SK-N-SH (cell line): ENCODE results near the gene PTGFRN. TPM values are rescaled to one million over a fixed set of nuclear protein-coding genes. Genes with fewer than 3 reads are reported as not detected.

ENCODE experiments used
- CTCF ChIA-PET: fragments of 300-600, 350-600 bp; formaldehyde crosslinking; extraction: SDS; loops from one replicate; lab custom pipeline; 2021; lab: Yijun Ruan, JAX
- POLR2A ChIA-PET: fragments of 350-600 bp; sonication (Branson Sonifier 250); formaldehyde crosslinking; extraction: SDS; loops from one replicate; lab custom pipeline; 2020; ENCODE audit warnings: antibody characterized with exemption, inconsistent platforms; lab: Yijun Ruan, JAX
- DNase-seq: peaks from one replicate; pipeline ENCODE4 v3.0.0; 2012
- H2AFZ ChIP-seq: fragments of 200-600 bp; sonication (generic); 2 replicates; pipeline ENCODE4 v1.8.1; 2016; ENCODE audit warnings: antibody characterized with exemption, mild to moderate bottlenecking, low read depth
- H3F3A ChIP-seq: fragments of 200-600 bp; sonication (generic); replicated peaks from 2 replicates; pipeline ENCODE3; 2016; ENCODE audit warnings: antibody characterized with exemption, mild to moderate bottlenecking; ENCODE audit not compliant: insufficient read depth
- H3K27ac ChIP-seq, 2 experiments: fragments of 200-500 bp in 1 of 2; fragments of 200-600 bp in 1 of 2; sonication (Bioruptor generic) in 1 of 2; sonication (generic), shearing (Covaris generic) in 1 of 2; 2 replicates each; pipeline versions ENCODE4 v1.5.1 to v1.6.1; 2014 to 2016; ENCODE audit warnings: low read depth in 2 of 2, inconsistent platforms in 1 of 2, low read length in 1 of 2, mild to moderate bottlenecking in 1 of 2, mixed read lengths in 1 of 2
- H3K27me3 ChIP-seq: fragments of 200-600 bp; sonication (generic), shearing (Covaris generic); 2 replicates; pipeline ENCODE4 v1.6.1; 2016; ENCODE audit warnings: mixed run types; ENCODE audit not compliant: insufficient read depth
- H3K36me3 ChIP-seq, 2 experiments: fragments of 200-500 bp in 1 of 2; fragments of 200-600 bp in 1 of 2; sonication (Bioruptor generic) in 1 of 2; sonication (generic) in 1 of 2; replicated peaks in 1 of 2; 2 replicates each; pipeline versions ENCODE3 to v1.5.1; 2014 to 2016; ENCODE audit warnings: low read length in 1 of 2, mild to moderate bottlenecking in 1 of 2; ENCODE audit not compliant: insufficient read depth in 2 of 2, control insufficient read depth in 1 of 2
- H3K4me1 ChIP-seq, 2 experiments: fragments of 200-500 bp in 1 of 2; fragments of 200-600 bp in 1 of 2; sonication (Bioruptor generic) in 1 of 2; sonication (generic), shearing (Covaris generic) in 1 of 2; 2 replicates each; pipeline versions ENCODE4 v1.5.1 to v1.6.1; 2014 to 2016; ENCODE audit warnings: low read depth in 1 of 2, low read length in 1 of 2, mixed run types in 1 of 2; ENCODE audit not compliant: insufficient read depth in 2 of 2, control insufficient read depth in 1 of 2
- H3K4me2 ChIP-seq: fragments of 200-600 bp; sonication (generic), shearing (Covaris generic); 2 replicates; pipeline ENCODE4 v1.6.1; 2017; ENCODE audit warnings: mixed run types
- H3K4me3 ChIP-seq, 2 experiments: fragments of 200-500 bp in 1 of 2; fragments of 200-600 bp in 1 of 2; sonication (Bioruptor generic) in 1 of 2; sonication (generic), shearing (Covaris generic) in 1 of 2; 2 replicates each; pipeline versions ENCODE4 v1.5.1 to v1.8.1; 2014 to 2016; ENCODE audit warnings: low read depth in 2 of 2, inconsistent platforms in 1 of 2, low read length in 1 of 2, mild to moderate bottlenecking in 1 of 2, mixed read lengths in 1 of 2, moderate library complexity in 1 of 2
- H3K79me2 ChIP-seq: fragments of 200-600 bp; sonication (generic); 2 replicates; pipeline ENCODE4 v1.8.1; 2017; ENCODE audit warnings: mild to moderate bottlenecking; ENCODE audit not compliant: insufficient read depth
- H3K9ac ChIP-seq: fragments of 200-600 bp; sonication (generic); 2 replicates; pipeline ENCODE4 v1.6.1; 2017; ENCODE audit warnings: mixed run types
- H3K9me2 ChIP-seq: fragments of 200-600 bp; sonication (generic); 2 replicates; pipeline ENCODE4 v1.6.1; 2017; ENCODE audit warnings: mixed run types
- H3K9me3 ChIP-seq: fragments of 200-600 bp; sonication (generic); 2 replicates; pipeline ENCODE4 v1.6.1; 2017; ENCODE audit warnings: mixed run types, mild to moderate bottlenecking, moderate library complexity
- H4K20me1 ChIP-seq: fragments of 200-600 bp; sonication (generic); 2 replicates; pipeline ENCODE4 v1.6.1; 2017; ENCODE audit warnings: mild to moderate bottlenecking, mixed run types; ENCODE audit not compliant: insufficient read depth
- CHD2 ChIP-seq: fragments of 150-350 bp; IDR thresholded peaks from 2 replicates; pipeline ENCODE4 v1.6.1; 2018; ENCODE audit warnings: low read length; ENCODE audit not compliant: partially characterized antibody
- EP300 ChIP-seq, 2 experiments: IDR thresholded peaks; 2 replicates each; pipeline versions ENCODE4 v1.4.0 to v1.6.1; 2012; ENCODE audit warnings: borderline replicate concordance in 1 of 2, low read depth in 1 of 2, low read length in 1 of 2
- EZH2phosphoT487 ChIP-seq: fragments of 200-600 bp; sonication (generic); IDR thresholded peaks from 2 replicates; pipeline ENCODE4 v1.6.1; 2017; ENCODE audit warnings: low read depth, mixed run types, mild to moderate bottlenecking, antibody characterized with exemption, moderate library complexity, borderline replicate concordance
- FOXJ3 ChIP-seq: sonication (generic); formaldehyde crosslinking; IDR thresholded peaks from 2 replicates; pipeline ENCODE4 v1.5.1; 2020; ENCODE audit warnings: mild to moderate bottlenecking, missing genetic modification reagents
- FOXM1 ChIP-seq: IDR thresholded peaks from 2 replicates; pipeline ENCODE4 v1.4.0; 2012; ENCODE audit warnings: low read depth, mild to moderate bottlenecking
- IRF3 ChIP-seq: fragments of 150-350 bp; IDR thresholded peaks from 2 replicates; pipeline ENCODE4 v1.6.1; 2016; ENCODE audit warnings: mild to moderate bottlenecking, low read depth, low read length
- MXI1 ChIP-seq: IDR thresholded peaks from 2 replicates; pipeline ENCODE4 v1.6.1; 2012; ENCODE audit warnings: mild to moderate bottlenecking, low read depth, low read length, improper control_type of control experiment
- NFIC ChIP-seq: IDR thresholded peaks from 2 replicates; pipeline ENCODE4 v1.4.0; 2012; ENCODE audit warnings: borderline replicate concordance
- POLR2AphosphoS5 ChIP-seq: IDR thresholded peaks from 2 replicates; pipeline ENCODE4 v1.6.1; 2012; ENCODE audit warnings: low read depth, low read length
- REST ChIP-seq: IDR thresholded peaks from 2 replicates; pipeline ENCODE4 v1.6.1; 2012; ENCODE audit warnings: mild to moderate bottlenecking, low read depth, low read length, moderate library complexity
- SIN3A ChIP-seq: IDR thresholded peaks from 2 replicates; pipeline ENCODE4 v1.6.1; 2012; ENCODE audit warnings: low read depth, mild to moderate bottlenecking, low read length, moderate library complexity, borderline replicate concordance
- SMC3 ChIP-seq: IDR thresholded peaks from 2 replicates; pipeline ENCODE4 v1.6.1; 2012; ENCODE audit warnings: low read depth, low read length, improper control_type of control experiment
- TCF12 ChIP-seq: IDR thresholded peaks from 2 replicates; pipeline ENCODE4 v1.4.0; 2012
- TEAD4 ChIP-seq: IDR thresholded peaks from 2 replicates; pipeline ENCODE4 v1.4.0; 2012; ENCODE audit warnings: mild to moderate bottlenecking, borderline replicate concordance; ENCODE audit not compliant: insufficient read depth
- USF2 ChIP-seq: fragments of 150-350 bp; IDR thresholded peaks from 2 replicates; pipeline ENCODE4 v1.6.1; 2017; ENCODE audit warnings: antibody characterized with exemption, low read length, low read depth, borderline replicate concordance
- ZBTB33 ChIP-seq: IDR thresholded peaks from 2 replicates; pipeline ENCODE4 v1.4.0; 2012; ENCODE audit warnings: low read depth, borderline replicate concordance
- WGBS: methylation state at CpG from one replicate; pipeline ENCODE4 v1.1.6; 2017; ENCODE audit warnings: low lambda C conversion rate; 5-methylcytosine and 5-hydroxymethylcytosine counted together
- polyA plus RNA-seq, 3 experiments: library from polyadenylated mRNA; depleted of rRNA; stranded (reverse); fragments of >200 nt; gene quantifications; 2 replicates each; pipeline ENCODE4 v1.2.3, GENCODE V29; 2012

Gene PTGFRN
- polyA plus RNA-seq, 1 of the 3 experiments (the other 2 are of a cell fraction), result 22.4 TPM

GRCh38 chr1:117013309-117013858 lies 103.7 kb downstream of the PTGFRN start:
- WGBS, result 77% methylated on average over 4 of the region's 5 CpGs
- H3K4me2 ChIP-seq, result no peak overlapping the region
- H3K4me3 ChIP-seq, result no peak overlapping the region
- no peaks in the 10 kb centered on the region for H3K36me3 ChIP-seq
- no peak overlapping the region for H2AFZ ChIP-seq
- no peaks in the 10 kb centered on the region for H3K9me2 ChIP-seq
- peaks cover 0 to 7% of the 10 kb centered on the region in 2 experiments; a peak in 2 of 4 replicates for H3K4me1 ChIP-seq
- H3K27me3 ChIP-seq, result no peaks in the 10 kb centered on the region
- no peaks in the 10 kb centered on the region for H4K20me1 ChIP-seq
- no peaks in the 10 kb centered on the region for H3K9me3 ChIP-seq
- no peak for DNase-seq
- CTCF ChIA-PET, result no interaction called here
- no peak overlapping the region for H3K27ac ChIP-seq
- H3K79me2 ChIP-seq, result no peaks in the 10 kb centered on the region
- H3F3A ChIP-seq, result no peaks in the 10 kb centered on the region
- no peak overlapping the region for H3K9ac ChIP-seq
- POLR2A ChIA-PET, result no interaction called here
- TF ChIP-seq CHD2 (no peak), IRF3 (no peak), TCF12 (no peak), SMC3 (no peak), TEAD4 (no peak), SIN3A (no peak), USF2 (no peak), FOXM1 (no peak), NFIC (no peak), ZBTB33 (no peak), MXI1 (no peak), FOXJ3 (CRISPR knock-in tag) (no peak), REST (no peak), EP300 (IDR thresholded peaks at IDR 0.05; ENCODE audit: borderline replicate concordance in 1 of 2, low read depth in 1 of 2, low read length in 1 of 2) (no peak), POLR2AphosphoS5 (no peak), EZH2phosphoT487 (no peak)
- TF ChIP-seq, all 33 proteins: peak for 0
